Pericardium fibroblast (primary cell): ENCODE measurements around the gene RNU5B-1. TPM values are rescaled to one million over a fixed set of nuclear protein-coding genes. Genes with fewer than 3 reads are reported as not detected.

ENCODE experiments used
- total RNA-seq: library from RNA; depleted of rRNA; stranded (reverse); fragments of >200 nt; gene quantifications from 2 replicates; pipeline ENCODE4 v1.2.3, GENCODE V29; 2015

Gene RNU5B-1
- total RNA-seq = not detected in 2 replicates

DNA sequence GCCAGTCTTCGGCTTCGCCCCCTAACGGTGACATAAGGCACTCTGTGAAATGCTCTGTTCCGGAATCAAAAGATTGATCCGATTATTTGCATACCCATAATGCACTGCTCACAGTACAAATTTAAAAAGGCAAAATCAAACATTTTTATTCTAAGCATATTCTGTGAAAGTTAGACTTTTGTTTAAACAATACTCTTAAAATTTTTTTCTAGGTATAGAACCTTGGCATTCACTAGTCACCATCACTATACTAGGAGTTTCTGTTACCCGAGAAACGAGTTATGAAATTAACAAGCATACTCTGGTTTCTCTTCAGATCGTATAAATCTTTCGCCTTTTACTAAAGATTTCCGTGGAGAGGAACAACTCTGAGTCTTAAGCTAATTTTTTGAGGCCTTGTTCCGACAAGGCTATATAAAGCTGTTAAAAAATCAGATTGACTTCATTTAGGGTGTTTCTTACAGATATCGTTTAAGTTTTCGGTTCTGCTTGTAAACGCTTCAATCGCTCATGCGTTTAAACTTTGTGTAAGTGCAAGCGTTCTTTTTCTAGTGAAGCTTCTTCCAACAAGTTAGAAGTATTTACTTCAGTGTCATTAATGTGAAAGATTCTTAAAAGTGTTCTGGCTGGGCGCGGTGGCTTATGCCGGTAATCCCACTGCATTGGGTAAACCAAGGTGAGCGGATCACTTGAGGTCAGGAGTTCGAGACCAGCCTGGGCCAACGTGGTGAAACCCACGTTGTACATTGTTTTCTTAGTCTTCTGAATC lies at the start of gene RNU5B-1:
TSS of gene RNU5B-1 (plus strand) at position 297 of the 769 bp plus-strand sequence.

DNA sequence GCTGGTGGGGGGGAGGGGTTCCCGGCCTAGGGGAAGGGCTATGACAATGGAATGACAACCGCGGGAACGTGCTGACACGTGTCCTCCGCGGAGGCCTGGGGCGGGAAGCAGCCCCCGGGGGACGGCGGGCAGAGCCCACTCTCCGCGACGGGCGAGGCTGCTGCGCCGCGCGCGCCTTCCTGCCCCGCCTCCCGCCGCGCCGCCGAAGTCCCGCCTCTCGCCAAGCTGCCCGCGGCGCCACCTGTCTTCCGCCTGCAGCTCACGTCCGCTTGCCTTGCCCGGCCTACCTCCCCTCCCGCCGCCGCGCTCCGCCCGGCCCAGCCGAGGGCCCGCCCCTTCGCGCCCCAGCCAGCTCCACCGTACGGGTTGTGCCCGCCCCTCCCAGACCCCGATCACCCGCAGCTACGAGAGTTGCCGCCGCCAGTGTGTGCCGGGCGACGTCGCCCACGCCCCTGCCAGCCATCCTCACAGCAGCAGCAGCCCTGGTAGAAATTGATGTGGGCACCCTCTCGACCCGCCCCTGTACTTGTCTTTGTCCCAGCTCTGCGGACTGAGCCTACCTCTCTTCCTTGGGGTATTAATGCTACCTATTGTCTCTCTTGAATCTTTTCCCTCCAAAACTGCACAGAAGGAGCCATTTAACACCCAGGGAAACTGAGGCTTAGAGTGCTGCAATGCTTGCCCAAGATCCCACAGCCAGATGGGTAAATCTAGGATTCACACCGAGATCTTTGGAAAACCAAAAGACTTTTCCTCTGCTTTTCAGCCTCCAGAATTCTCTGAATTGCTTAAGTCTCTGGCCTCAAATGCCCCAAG lies 17.6 kb upstream of the RNU5B-1 start, which contains the start of gene PARP16:
TSS of gene PARP16 (minus strand) at position 180 of the 816 bp plus-strand sequence. CDS start 457 bp downstream, outside the sequence.

Other genes starting within 250 kb of the RNU5B-1 start
- 2.2 and 4.7 TPM in 2 replicates for gene RASL12, start 236.7 kb upstream of the RNU5B-1 start, total RNA-seq
- not detected in 2 replicates for gene KBTBD13, start 227.9 kb upstream of the RNU5B-1 start, total RNA-seq
- 0.34 and 0.35 TPM in 2 replicates for gene UBAP1L, start 189.5 kb upstream of the RNU5B-1 start, total RNA-seq
- 20.2 and 20.8 TPM in 2 replicates for gene PDCD7, start 170.9 kb upstream of the RNU5B-1 start, total RNA-seq
- 20.2 and 31.9 TPM in 2 replicates for gene CLPX, start 119.3 kb upstream of the RNU5B-1 start, total RNA-seq
- gene CILP, start 93.2 kb upstream of the RNU5B-1 start, total RNA-seq = 0.93 and 2.8 TPM in 2 replicates
- 5.2 and 7.8 TPM in 2 replicates for gene PARP16, start 17.8 kb upstream of the RNU5B-1 start, total RNA-seq
- gene RNU5A-1, start 8.6 kb upstream of the RNU5B-1 start, total RNA-seq = not detected in 2 replicates
- 0.26 TPM in 1 of 2 replicates, not detected in the other for gene IGDCC3, start 73.3 kb downstream of the RNU5B-1 start, total RNA-seq
- 3.4 and 8.3 TPM in 2 replicates for gene IGDCC4, start 118.3 kb downstream of the RNU5B-1 start, total RNA-seq
- 14.5 and 22.5 TPM in 2 replicates for gene DPP8, start 213.0 kb downstream of the RNU5B-1 start, total RNA-seq
- 53.5 and 64.5 TPM in 2 replicates for gene HACD3, start 225.8 kb downstream of the RNU5B-1 start, total RNA-seq